ENCODE data around the gene HABP2.
A peak's percentile ranks its signal among the peaks of the same experiment; 100 is the strongest.

Gene HABP2

DNA sequence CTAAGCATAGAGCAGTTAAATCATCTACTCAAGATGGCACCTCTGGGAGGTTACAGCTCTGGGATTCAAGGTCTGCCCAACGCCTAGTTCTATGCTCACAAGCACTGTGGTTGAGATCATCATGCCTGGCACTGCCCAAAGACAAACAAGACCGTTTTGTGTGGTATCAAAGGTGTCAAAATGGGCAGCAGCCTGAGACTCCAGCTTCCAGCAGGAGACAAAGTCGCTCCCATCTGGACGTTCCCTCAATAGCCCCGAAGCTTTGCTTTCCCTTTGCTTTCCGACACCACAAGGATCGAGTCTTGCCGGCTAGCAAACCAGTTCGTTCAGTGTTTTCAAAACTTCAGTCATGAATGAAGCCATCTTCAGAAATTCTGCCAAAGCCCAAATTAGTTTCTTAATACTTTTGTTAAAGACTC lies 5.1 kb downstream of the HABP2 start:
- no peak for DNase-seq

- no peak for DNase-seq
Measured at GRCh38 chr10:113560071-113560470, 7.2 kb downstream of the HABP2 start.

DNA sequence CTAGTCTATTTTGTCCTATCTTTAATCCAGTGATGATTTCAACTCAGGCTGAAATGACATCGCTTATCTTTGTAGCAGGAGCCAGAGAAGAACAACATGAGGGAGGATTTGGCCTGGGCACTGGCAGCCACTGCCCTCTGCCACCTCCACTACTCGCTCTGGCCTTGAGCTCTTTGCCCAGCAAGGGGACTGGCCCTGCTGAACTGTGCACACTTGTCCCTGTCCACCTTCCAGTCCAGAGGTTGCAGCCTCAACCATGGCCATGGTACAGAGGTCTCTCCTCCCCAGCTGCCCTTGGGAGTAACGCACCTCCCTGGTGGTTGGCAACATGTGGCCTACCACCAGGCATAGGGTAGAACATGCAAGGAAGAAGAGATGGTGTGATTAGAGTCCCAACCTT lies 8.4 kb downstream of the HABP2 start:
- DNase-seq = no peak

DNA sequence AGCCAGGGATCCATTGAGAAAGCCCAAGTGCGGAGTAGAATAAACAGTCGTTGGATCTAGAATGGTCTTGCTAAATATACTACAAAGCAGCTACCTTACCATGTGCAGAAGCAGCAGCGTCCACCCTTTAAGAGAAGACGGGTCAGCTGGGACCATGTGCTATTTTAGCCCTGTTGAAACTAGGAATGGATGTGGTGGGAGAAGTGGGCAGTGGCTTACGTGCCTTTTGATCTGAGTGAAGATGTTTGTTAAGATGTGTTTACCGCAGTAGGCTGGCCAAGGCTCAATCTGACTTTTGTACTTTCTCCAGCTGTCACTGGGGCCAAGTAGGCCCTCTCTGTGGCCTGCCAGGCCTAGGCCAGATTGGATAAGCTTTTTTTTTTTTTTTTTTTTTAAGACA lies 9.2 kb downstream of the HABP2 start:
- no peak for DNase-seq

DNA sequence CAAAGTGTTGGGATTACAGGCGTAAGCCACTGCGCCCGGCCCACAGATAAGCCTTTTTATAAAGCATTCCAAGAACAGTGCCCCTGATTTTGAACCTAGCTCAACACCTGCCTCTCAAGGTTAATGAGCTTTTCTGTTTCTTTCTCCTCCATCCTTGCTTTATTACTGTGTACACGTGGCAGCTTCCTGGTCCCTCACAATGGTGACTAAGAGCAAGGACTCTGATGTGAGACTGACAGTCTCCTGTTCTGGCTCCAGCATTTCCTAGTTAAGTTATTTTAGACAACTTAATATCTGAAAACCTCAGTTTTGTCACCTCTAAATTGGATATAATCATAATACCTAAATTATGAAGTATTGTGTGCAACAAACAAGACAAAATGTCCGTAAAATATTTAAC lies 9.9 kb downstream of the HABP2 start:
- no peak for DNase-seq

DNA sequence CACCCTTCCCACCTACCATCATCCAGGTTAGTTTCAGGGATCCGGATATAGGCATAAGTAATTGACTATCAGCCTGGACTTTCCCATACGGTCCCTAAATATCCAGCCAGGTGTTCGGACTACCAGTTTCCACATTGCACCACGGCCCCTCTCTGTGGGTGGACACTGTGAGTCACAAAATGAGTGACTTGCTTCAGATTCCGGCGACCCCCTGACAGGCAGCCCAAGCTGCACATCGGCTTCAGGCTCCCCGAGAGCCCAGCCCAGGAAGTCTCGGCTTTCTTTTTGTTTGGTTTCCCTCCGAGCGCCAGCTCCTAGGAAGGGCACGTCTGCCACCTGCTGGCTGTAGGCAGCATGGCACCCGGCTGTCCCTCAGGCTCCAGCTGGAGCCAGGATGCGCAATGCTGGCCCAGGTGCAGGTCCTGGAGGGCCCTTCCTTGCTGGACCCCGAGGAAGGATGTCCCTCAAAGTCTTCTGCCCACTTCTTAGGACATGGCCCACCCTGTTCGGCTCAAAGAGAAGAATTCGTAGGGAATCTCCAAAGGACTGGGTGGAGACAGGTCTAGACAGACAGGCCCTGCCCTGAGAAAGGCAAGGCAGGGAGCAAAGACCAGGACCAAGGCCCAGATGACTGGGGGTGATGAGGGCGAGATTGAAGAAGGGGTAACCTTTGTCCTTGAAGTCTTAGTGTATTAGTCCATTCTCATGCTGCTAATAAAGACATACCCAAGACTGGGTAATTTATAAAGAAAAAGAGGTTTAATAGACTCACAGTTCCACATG lies 10.6 kb downstream of the HABP2 start:
- DNase-seq = peak; percentile 59

- DNase-seq = no peak
Measured at GRCh38 chr10:113565364-113565763, 12.5 kb downstream of the HABP2 start.

DNA sequence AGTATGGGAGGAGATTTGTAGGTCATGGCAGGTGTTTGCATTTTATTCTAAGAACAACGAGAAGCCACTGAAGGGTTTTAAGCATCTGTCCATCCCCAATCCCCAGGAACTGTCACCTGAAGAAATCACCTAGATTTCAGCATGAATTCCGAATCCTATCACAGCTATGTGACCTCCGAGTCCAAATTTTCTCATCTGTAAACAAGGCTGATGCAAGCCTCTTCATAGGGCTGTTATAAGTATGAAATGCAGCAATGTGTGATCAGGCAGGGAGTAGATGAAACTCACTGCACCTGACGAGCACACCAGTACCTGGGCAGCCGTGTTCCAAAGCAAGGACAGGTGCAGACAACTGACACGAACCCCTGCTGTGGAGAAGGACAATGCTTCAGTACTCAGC lies 14.0 kb downstream of the HABP2 start:
- no peak for DNase-seq

GRCh38 chr10:113569576-113569975 lies 16.7 kb downstream of the HABP2 start:
- DNase-seq = no peak

DNA sequence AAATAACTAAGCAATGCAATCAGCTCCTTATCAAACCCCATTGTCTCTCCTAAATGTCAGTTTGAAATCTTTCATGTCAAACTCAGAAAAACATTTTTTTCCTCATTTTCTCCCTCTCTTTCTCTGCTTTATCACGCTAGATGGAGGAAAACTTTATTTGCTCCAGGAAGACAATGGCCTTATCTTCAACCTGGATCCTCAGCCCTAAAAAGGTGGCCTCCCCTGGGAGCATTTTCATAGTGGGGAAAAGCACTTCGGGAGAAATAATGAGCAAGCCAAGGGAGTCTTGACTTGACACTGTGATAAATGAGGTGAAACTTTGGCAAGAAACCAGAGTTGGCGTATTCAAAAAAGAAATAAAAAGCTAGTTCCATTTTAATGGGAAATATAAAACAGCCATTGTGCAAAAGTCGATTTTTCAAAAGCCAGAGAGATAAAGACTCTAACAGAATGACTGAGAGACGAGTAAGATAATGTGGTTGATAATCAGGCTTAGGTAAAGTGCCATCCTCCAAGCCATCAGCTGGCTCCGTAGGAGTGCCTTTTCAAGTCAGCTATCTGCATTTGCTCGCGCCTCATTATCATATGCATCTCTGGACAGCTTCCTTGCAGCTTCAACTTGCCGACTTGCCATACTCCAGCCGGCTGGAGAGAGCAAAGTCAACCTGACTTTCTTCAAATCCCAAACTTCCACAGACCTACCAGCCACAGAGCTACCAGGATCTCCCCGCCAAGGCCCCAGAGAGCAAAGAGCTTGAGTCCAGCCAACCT lies 19.9 kb downstream of the HABP2 start:
- no peak for DNase-seq

GRCh38 chr10:113573368-113573767 lies 20.5 kb downstream of the HABP2 start:
- DNase-seq = no peak

GRCh38 chr10:113576852-113577251 lies 24.0 kb downstream of the HABP2 start:
- DNase-seq = peak; percentile 40

- DNase-seq = no peak
Measured at GRCh38 chr10:113578773-113579172, 25.9 kb downstream of the HABP2 start.

- no peak for DNase-seq
Measured at GRCh38 chr10:113581092-113581491, 28.2 kb downstream of the HABP2 start.

GRCh38 chr10:113583571-113583970 lies 30.7 kb downstream of the HABP2 start:
- DNase-seq = no peak

- DNase-seq = no peak
Measured at GRCh38 chr10:113585949-113586348, 33.1 kb downstream of the HABP2 start.

- no peak for DNase-seq
Measured at GRCh38 chr10:113589201-113589770, 36.4 kb downstream of the HABP2 start.

DNA sequence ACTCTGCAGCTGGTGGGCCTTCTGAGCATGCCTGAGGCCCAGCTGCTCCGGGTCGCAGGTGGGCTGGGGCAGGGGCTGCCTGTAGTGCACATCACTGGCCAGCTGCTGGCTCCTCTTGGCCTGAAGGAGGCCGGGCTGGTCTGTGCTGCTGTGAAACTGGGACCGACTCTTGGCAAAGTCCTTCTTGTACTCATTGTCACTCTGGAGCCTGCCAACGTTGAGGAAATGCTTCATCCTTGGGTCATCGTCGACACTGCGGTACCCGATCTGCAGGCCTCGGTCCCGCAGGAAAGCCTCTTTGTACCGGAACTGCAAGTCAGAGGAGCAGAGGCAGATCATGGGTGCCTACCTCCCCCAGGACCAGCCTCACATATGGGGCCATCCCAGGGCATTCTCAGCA lies 37.7 kb downstream of the HABP2 start:
- no peak for DNase-seq

GRCh38 chr10:113592380-113592779 lies 39.5 kb downstream of the HABP2 start:
- DNase-seq = no peak

DNA sequence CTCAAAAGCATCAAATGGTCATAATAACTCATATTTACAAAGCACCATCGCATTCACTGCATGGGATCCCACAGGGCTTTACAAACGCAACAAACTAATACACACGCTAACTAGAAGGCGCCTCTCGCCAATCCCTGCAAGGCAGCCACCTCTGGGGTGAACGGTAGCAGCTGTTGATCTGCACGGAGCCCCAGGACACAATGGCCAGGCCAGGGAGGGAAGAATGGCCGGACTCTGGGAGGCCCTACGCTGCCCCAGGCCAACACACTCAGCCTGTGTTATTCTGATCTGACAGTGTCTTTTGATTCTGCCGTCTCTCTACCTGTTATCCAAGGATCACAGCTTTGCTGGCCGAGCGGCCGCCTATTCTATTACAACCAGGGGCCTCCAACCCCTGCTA lies 41.8 kb downstream of the HABP2 start:
- no peak for DNase-seq

GRCh38 chr10:113600569-113600968 lies 47.7 kb downstream of the HABP2 start:
- DNase-seq = no peak

DNA sequence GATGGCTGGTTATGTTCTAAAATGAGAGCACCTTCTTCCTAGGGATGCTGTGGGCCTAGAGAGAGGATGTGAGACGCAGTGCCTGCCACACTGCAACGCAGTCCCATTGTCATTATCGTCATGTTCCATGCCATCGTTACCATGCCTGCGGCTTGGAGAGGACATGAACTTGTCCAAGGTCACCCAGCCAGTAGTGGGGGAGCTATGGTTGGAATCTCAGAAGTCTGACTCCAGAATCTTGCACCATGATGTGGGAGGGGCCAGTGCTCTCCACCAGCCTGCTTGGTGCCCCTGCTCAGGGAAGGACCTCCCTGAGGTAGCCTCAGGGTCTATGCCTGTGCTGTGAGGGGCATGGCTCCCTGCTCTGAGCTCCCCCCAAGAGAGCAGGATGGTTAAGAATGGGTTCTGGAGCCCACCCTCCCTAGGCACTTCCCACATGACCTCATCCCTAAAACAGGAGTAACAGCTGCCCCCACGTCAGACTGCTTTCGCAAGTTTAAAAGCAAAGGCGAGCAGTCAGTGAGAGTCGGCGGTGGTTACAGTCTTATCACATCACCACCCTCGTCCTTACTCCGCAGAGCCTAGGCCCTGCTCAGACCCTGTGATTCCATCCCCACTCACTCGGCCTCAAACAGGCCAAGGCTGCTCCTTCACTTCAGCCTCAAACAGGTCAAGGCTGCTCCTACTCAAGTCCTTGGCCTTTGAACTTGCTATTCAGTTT lies 50.4 kb downstream of the HABP2 start:
- DNase-seq = no peak

GRCh38 chr10:113604572-113604971 lies 51.7 kb downstream of the HABP2 start:
- no peak for DNase-seq
